ENCODE data around the gene PLCB1. TPM values are rescaled to one million over a fixed set of nuclear protein-coding genes. Genes with fewer than 3 reads are reported as not detected.

Gene PLCB1
- total RNA-seq, 1 experiment from 2014 or later, result 5.8 TPM

GRCh38 chr20:8161264-8162071 lies 29.4 kb downstream of the PLCB1 start:
- no peaks in the 10 kb centered on the region for H3K27me3 ChIP-seq (ENCODE audit: control insufficient read depth, insufficient read depth, low read length)

GRCh38 chr20:8162610-8163009 lies 30.5 kb downstream of the PLCB1 start:
- Histone ChIP-seq H3K36me3 (replicated peaks; ENCODE audit: control insufficient read depth, insufficient read depth, low read length) (no peaks in the 10 kb centered on the region), H3K27me3 (ENCODE audit: control insufficient read depth, insufficient read depth, low read length) (no peaks in the 10 kb centered on the region), H3K4me3 (ENCODE audit: insufficient read depth, low read depth, low read length) (no peak overlapping the region)
- DNase-seq, result no peak

More at GRCh38 chr20:8161264-8162071, 29.4 kb downstream of the PLCB1 start:
- no peak for DNase-seq
- H3K4me3 ChIP-seq (ENCODE audit: insufficient read depth, low read depth, low read length), result no peak overlapping the region
- no peaks in the 10 kb centered on the region for H3K36me3 ChIP-seq (replicated peaks; ENCODE audit: control insufficient read depth, insufficient read depth, low read length)

GRCh38 chr20:8163543-8163942 lies 31.5 kb downstream of the PLCB1 start:
- DNase-seq, result no peak
- no peaks in the 10 kb centered on the region for H3K36me3 ChIP-seq (replicated peaks; ENCODE audit: control insufficient read depth, insufficient read depth, low read length)
- H3K27me3 ChIP-seq (ENCODE audit: control insufficient read depth, insufficient read depth, low read length), result no peaks in the 10 kb centered on the region
- H3K4me3 ChIP-seq (ENCODE audit: insufficient read depth, low read depth, low read length), result no peak overlapping the region

GRCh38 chr20:8166730-8167129 lies 34.7 kb downstream of the PLCB1 start:
- no peak for DNase-seq
- no peak overlapping the region for H3K4me3 ChIP-seq (ENCODE audit: insufficient read depth, low read depth, low read length)

GRCh38 chr20:8168785-8169288 lies 36.8 kb downstream of the PLCB1 start:
- H3K4me3 ChIP-seq (ENCODE audit: insufficient read depth, low read depth, low read length), result no peak overlapping the region
- no peak for DNase-seq
- H3K27me3 ChIP-seq (ENCODE audit: control insufficient read depth, insufficient read depth, low read length), result no peaks in the 10 kb centered on the region
- H3K36me3 ChIP-seq (replicated peaks; ENCODE audit: control insufficient read depth, insufficient read depth, low read length), result no peaks in the 10 kb centered on the region

More at GRCh38 chr20:8166730-8167129, 34.7 kb downstream of the PLCB1 start:
- H3K27me3 ChIP-seq (ENCODE audit: control insufficient read depth, insufficient read depth, low read length), result no peaks in the 10 kb centered on the region
- no peaks in the 10 kb centered on the region for H3K36me3 ChIP-seq (replicated peaks; ENCODE audit: control insufficient read depth, insufficient read depth, low read length)

- H3K4me3 ChIP-seq (ENCODE audit: insufficient read depth, low read depth, low read length), result no peak overlapping the region
- no peaks in the 10 kb centered on the region for H3K27me3 ChIP-seq (ENCODE audit: control insufficient read depth, insufficient read depth, low read length)
- DNase-seq, result no peak
- no peaks in the 10 kb centered on the region for H3K36me3 ChIP-seq (replicated peaks; ENCODE audit: control insufficient read depth, insufficient read depth, low read length)
Measured at GRCh38 chr20:8170921-8171320, 38.9 kb downstream of the PLCB1 start.

- Histone ChIP-seq H3K4me3 (ENCODE audit: insufficient read depth, low read depth, low read length) (no peak overlapping the region), H3K27me3 (ENCODE audit: control insufficient read depth, insufficient read depth, low read length) (no peaks in the 10 kb centered on the region), H3K36me3 (replicated peaks; ENCODE audit: control insufficient read depth, insufficient read depth, low read length) (no peaks in the 10 kb centered on the region)
- DNase-seq, result no peak
Measured at GRCh38 chr20:8172191-8172590, 40.1 kb downstream of the PLCB1 start.

- H3K4me3 ChIP-seq (ENCODE audit: insufficient read depth, low read depth, low read length), result no peak overlapping the region
- H3K27me3 ChIP-seq (ENCODE audit: control insufficient read depth, insufficient read depth, low read length), result no peaks in the 10 kb centered on the region
- no peak for DNase-seq
- H3K36me3 ChIP-seq (replicated peaks; ENCODE audit: control insufficient read depth, insufficient read depth, low read length), result no peaks in the 10 kb centered on the region
Measured at GRCh38 chr20:8175741-8176675, 43.9 kb downstream of the PLCB1 start.

GRCh38 chr20:8183526-8183925 lies 51.5 kb downstream of the PLCB1 start:
- no peak for DNase-seq
- no peak overlapping the region for H3K4me3 ChIP-seq (ENCODE audit: insufficient read depth, low read depth, low read length)
- no peaks in the 10 kb centered on the region for H3K36me3 ChIP-seq (replicated peaks; ENCODE audit: control insufficient read depth, insufficient read depth, low read length)
- no peaks in the 10 kb centered on the region for H3K27me3 ChIP-seq (ENCODE audit: control insufficient read depth, insufficient read depth, low read length)

- no peaks in the 10 kb centered on the region for H3K27me3 ChIP-seq (ENCODE audit: control insufficient read depth, insufficient read depth, low read length)
- H3K4me3 ChIP-seq (ENCODE audit: insufficient read depth, low read depth, low read length), result no peak overlapping the region
- DNase-seq, result no peak
- no peaks in the 10 kb centered on the region for H3K36me3 ChIP-seq (replicated peaks; ENCODE audit: control insufficient read depth, insufficient read depth, low read length)
Measured at GRCh38 chr20:8187740-8188139, 55.7 kb downstream of the PLCB1 start.

- Histone ChIP-seq H3K36me3 (replicated peaks; ENCODE audit: control insufficient read depth, insufficient read depth, low read length) (no peaks in the 10 kb centered on the region), H3K27me3 (ENCODE audit: control insufficient read depth, insufficient read depth, low read length) (no peaks in the 10 kb centered on the region), H3K4me3 (ENCODE audit: insufficient read depth, low read depth, low read length) (no peak overlapping the region)
- no peak for DNase-seq
Measured at GRCh38 chr20:8190043-8190880, 58.2 kb downstream of the PLCB1 start.

GRCh38 chr20:8194721-8195120 lies 62.7 kb downstream of the PLCB1 start:
- no peak for DNase-seq
- Histone ChIP-seq H3K27me3 (ENCODE audit: control insufficient read depth, insufficient read depth, low read length) (no peaks in the 10 kb centered on the region), H3K4me3 (ENCODE audit: insufficient read depth, low read depth, low read length) (no peak overlapping the region), H3K36me3 (replicated peaks; ENCODE audit: control insufficient read depth, insufficient read depth, low read length) (no peaks in the 10 kb centered on the region)

- no peaks in the 10 kb centered on the region for H3K27me3 ChIP-seq (ENCODE audit: control insufficient read depth, insufficient read depth, low read length)
- DNase-seq, result no peak
- no peak overlapping the region for H3K4me3 ChIP-seq (ENCODE audit: insufficient read depth, low read depth, low read length)
- H3K36me3 ChIP-seq (replicated peaks; ENCODE audit: control insufficient read depth, insufficient read depth, low read length), result no peaks in the 10 kb centered on the region
Measured at GRCh38 chr20:8196096-8196495, 64.0 kb downstream of the PLCB1 start.

GRCh38 chr20:8200220-8200619 lies 68.2 kb downstream of the PLCB1 start:
- no peaks in the 10 kb centered on the region for H3K36me3 ChIP-seq (replicated peaks; ENCODE audit: control insufficient read depth, insufficient read depth, low read length)
- no peaks in the 10 kb centered on the region for H3K27me3 ChIP-seq (ENCODE audit: control insufficient read depth, insufficient read depth, low read length)
- H3K4me3 ChIP-seq (ENCODE audit: insufficient read depth, low read depth, low read length), result no peak overlapping the region
- DNase-seq, result no peak

Measured in H7 (cell line).